GM18507 (cell line): ENCODE data around the gene SIAH2.
A peak's percentile ranks its signal among the peaks of the same experiment; 100 is the strongest.

ENCODE experiments used
- DNase-seq: peaks from one replicate; pipeline ENCODE4 v3.0.0; 2011; ENCODE audit warnings: low read depth; ENCODE audit not compliant: insufficient read length; ENCODE audit errors: extremely low spot score
- FAIRE-seq: peaks from 2 replicates; lab custom pipeline; 2011; peaks lifted over from hg19 to GRCh38; lab: Jason Lieb, UNC

The SIAH2 gene

GRCh38 chr3:150778793-150779401 lies 15.9 kb upstream of the SIAH2 start:
- FAIRE-seq (no peak), DNase-seq (no peak)

- DNase-seq, result no peak
- no peak for FAIRE-seq
Measured at GRCh38 chr3:150775001-150775599, 12.1 kb upstream of the SIAH2 start.

- DNase-seq (no peak), FAIRE-seq (no peak)
Measured at GRCh38 chr3:150773616-150774192, 10.7 kb upstream of the SIAH2 start.

- no peak for DNase-seq
Measured at GRCh38 chr3:150771600-150771999, 8.6 kb upstream of the SIAH2 start.

GRCh38 chr3:150770681-150771080 lies 7.7 kb upstream of the SIAH2 start:
- DNase-seq, result no peak
- no peak for FAIRE-seq

More at GRCh38 chr3:150771600-150771999, 8.6 kb upstream of the SIAH2 start:
- FAIRE-seq, result no peak

- no peak for FAIRE-seq
- no peak for DNase-seq
Measured at GRCh38 chr3:150766742-150767141, 3.8 kb upstream of the SIAH2 start.

GRCh38 chr3:150765949-150766720 lies 3.2 kb upstream of the SIAH2 start:
- DNase-seq (no peak), FAIRE-seq (peak; percentile 76)

- DNase-seq (no peak), FAIRE-seq (no peak)
Measured at GRCh38 chr3:150764967-150765366, 2.0 kb upstream of the SIAH2 start.

GRCh38 chr3:150764566-150764965 lies 1.6 kb upstream of the SIAH2 start:
- DNase-seq (no peak), FAIRE-seq (peak; percentile 5)

GRCh38 chr3:150763841-150764483 lies 993 bp upstream of the SIAH2 start:
- FAIRE-seq (peak; percentile 61), DNase-seq (no peak)

- DNase-seq, result no peak
- no peak for FAIRE-seq
Measured at GRCh38 chr3:150762662-150763121, 277 bp downstream of the SIAH2 start.

- DNase-seq (no peak), FAIRE-seq (no peak)
Measured at GRCh38 chr3:150761831-150762661, 923 bp downstream of the SIAH2 start.

- DNase-seq (no peak), FAIRE-seq (peak; percentile 83)
Measured at GRCh38 chr3:150760431-150761200, 2.4 kb downstream of the SIAH2 start.

GRCh38 chr3:150759947-150760346 lies 3.0 kb downstream of the SIAH2 start:
- FAIRE-seq (no peak), DNase-seq (no peak)

GRCh38 chr3:150759319-150759718 lies 3.6 kb downstream of the SIAH2 start:
- FAIRE-seq (no peak), DNase-seq (no peak)

GRCh38 chr3:150757768-150758167 lies 5.2 kb downstream of the SIAH2 start:
- DNase-seq, result no peak
- FAIRE-seq, result no peak

GRCh38 chr3:150757364-150757763 lies 5.6 kb downstream of the SIAH2 start:
- DNase-seq (no peak), FAIRE-seq (no peak)

GRCh38 chr3:150756491-150757059 lies 6.4 kb downstream of the SIAH2 start:
- DNase-seq, result no peak
- no peak for FAIRE-seq
